ENCODE results near the gene MYH9. TPM values are rescaled to one million over a fixed set of nuclear protein-coding genes. Genes with fewer than 3 reads are reported as not detected.

The MYH9 gene
- total and polyA plus RNA-seq, 2 experiments from 2014 or later, result 58.4 to 233 TPM

DNA sequence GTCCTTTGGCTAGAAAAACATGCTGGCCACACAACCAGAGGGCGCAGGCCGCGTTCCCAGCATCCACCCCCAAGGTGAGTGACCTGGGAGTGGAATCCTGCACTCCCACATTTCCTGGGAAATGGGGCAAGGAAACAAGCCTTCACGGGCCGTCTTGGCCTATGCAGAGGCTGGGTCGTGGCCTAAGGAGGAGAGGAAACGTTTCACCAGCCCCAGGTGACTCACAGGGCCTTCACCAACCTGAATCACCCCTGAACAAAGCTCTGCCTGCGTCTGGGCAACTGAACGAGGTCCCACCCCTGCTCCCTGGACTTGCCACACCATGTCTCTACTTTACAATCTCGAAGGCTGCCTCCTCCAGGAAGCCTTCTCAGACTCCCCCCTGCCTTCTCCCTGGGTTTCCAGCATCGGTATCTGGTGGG lies 13.2 kb downstream of the MYH9 start:
- Mint-ChIP-seq H3K27me3 (ENCODE audit: insufficient read depth, low read depth, poor library complexity) (peaks cover 13% of the 10 kb centered on the region), H3K4me3 (no peak overlapping the region), H3K9me3 (no peaks in the 10 kb centered on the region), H3K36me3 (ENCODE audit: low read depth) (peaks cover 38% of the 10 kb centered on the region), H3K4me1 (peaks cover 72% of the 10 kb centered on the region), H3K27ac (peak overlapping the region; percentile 59; the same call in 1 of the 2 replicates)
- DNase-seq (ENCODE audit: low spot score) (no peak), ATAC-seq (no peak)
- Histone ChIP-seq H4K20me1 (replicated peaks; ENCODE audit: insufficient read depth) (peaks cover 49% of the 10 kb centered on the region), H3K36me3 (ENCODE audit: insufficient read depth) (0 out of 2 replicates have a peak, but pooled peaks cover 5% of the 10 kb centered on the region), H3K4me2 (no peak overlapping the region), H3K4me1 (ENCODE audit: insufficient read depth) (peaks cover 70% of the 10 kb centered on the region), H3K4me3 (no peak overlapping the region), H2AFZ (no peak overlapping the region), H3K9me2 (ENCODE audit: insufficient read depth) (no peaks in the 10 kb centered on the region), H3K79me2 (replicated peaks; ENCODE audit: insufficient read depth) (peaks cover 100% of the 10 kb centered on the region), H3K27ac (ENCODE audit: low read depth) (peak overlapping the region; percentile 63), H3K27me3 (ENCODE audit: insufficient read depth) (no peaks in the 10 kb centered on the region), H3F3A (replicated peaks; ENCODE audit: low read depth) (peaks cover 19% of the 10 kb centered on the region; the same call in 1 of the 2 replicates)
- no peak for TF ChIP-seq POLR2AphosphoS5 (IDR thresholded peaks at IDR 0.05; ENCODE audit: low read depth)
- no peak for TF ChIP-seq NANOG (IDR thresholded peaks at IDR 0.05; ENCODE audit: borderline replicate concordance)
- TF ChIP-seq EZH2phosphoT487 (IDR thresholded peaks at IDR 0.05; ENCODE audit: unreplicated experiment), result no peak
- TF ChIP-seq CREB1 (CRISPR knock-in tag; IDR thresholded peaks at IDR 0.05; ENCODE audit: low read depth), result no peak
- no peak for TF ChIP-seq ZNF114 (CRISPR knock-in tag; IDR thresholded peaks at IDR 0.05)
- no peak for TF ChIP-seq JUNB (IDR thresholded peaks at IDR 0.05; ENCODE audit: unreplicated experiment)
- TF ChIP-seq, protein P1, sequence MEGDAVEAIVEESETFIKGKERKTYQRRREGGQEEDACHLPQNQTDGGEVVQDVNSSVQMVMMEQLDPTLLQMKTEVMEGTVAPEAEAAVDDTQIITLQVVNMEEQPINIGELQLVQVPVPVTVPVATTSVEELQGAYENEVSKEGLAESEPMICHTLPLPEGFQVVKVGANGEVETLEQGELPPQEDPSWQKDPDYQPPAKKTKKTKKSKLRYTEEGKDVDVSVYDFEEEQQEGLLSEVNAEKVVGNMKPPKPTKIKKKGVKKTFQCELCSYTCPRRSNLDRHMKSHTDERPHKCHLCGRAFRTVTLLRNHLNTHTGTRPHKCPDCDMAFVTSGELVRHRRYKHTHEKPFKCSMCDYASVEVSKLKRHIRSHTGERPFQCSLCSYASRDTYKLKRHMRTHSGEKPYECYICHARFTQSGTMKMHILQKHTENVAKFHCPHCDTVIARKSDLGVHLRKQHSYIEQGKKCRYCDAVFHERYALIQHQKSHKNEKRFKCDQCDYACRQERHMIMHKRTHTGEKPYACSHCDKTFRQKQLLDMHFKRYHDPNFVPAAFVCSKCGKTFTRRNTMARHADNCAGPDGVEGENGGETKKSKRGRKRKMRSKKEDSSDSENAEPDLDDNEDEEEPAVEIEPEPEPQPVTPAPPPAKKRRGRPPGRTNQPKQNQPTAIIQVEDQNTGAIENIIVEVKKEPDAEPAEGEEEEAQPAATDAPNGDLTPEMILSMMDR (conservative IDR thresholded peaks at IDR 0.05; ENCODE audit: low read depth in 2 of 2), result no peak
- TF ChIP-seq, protein P2, sequence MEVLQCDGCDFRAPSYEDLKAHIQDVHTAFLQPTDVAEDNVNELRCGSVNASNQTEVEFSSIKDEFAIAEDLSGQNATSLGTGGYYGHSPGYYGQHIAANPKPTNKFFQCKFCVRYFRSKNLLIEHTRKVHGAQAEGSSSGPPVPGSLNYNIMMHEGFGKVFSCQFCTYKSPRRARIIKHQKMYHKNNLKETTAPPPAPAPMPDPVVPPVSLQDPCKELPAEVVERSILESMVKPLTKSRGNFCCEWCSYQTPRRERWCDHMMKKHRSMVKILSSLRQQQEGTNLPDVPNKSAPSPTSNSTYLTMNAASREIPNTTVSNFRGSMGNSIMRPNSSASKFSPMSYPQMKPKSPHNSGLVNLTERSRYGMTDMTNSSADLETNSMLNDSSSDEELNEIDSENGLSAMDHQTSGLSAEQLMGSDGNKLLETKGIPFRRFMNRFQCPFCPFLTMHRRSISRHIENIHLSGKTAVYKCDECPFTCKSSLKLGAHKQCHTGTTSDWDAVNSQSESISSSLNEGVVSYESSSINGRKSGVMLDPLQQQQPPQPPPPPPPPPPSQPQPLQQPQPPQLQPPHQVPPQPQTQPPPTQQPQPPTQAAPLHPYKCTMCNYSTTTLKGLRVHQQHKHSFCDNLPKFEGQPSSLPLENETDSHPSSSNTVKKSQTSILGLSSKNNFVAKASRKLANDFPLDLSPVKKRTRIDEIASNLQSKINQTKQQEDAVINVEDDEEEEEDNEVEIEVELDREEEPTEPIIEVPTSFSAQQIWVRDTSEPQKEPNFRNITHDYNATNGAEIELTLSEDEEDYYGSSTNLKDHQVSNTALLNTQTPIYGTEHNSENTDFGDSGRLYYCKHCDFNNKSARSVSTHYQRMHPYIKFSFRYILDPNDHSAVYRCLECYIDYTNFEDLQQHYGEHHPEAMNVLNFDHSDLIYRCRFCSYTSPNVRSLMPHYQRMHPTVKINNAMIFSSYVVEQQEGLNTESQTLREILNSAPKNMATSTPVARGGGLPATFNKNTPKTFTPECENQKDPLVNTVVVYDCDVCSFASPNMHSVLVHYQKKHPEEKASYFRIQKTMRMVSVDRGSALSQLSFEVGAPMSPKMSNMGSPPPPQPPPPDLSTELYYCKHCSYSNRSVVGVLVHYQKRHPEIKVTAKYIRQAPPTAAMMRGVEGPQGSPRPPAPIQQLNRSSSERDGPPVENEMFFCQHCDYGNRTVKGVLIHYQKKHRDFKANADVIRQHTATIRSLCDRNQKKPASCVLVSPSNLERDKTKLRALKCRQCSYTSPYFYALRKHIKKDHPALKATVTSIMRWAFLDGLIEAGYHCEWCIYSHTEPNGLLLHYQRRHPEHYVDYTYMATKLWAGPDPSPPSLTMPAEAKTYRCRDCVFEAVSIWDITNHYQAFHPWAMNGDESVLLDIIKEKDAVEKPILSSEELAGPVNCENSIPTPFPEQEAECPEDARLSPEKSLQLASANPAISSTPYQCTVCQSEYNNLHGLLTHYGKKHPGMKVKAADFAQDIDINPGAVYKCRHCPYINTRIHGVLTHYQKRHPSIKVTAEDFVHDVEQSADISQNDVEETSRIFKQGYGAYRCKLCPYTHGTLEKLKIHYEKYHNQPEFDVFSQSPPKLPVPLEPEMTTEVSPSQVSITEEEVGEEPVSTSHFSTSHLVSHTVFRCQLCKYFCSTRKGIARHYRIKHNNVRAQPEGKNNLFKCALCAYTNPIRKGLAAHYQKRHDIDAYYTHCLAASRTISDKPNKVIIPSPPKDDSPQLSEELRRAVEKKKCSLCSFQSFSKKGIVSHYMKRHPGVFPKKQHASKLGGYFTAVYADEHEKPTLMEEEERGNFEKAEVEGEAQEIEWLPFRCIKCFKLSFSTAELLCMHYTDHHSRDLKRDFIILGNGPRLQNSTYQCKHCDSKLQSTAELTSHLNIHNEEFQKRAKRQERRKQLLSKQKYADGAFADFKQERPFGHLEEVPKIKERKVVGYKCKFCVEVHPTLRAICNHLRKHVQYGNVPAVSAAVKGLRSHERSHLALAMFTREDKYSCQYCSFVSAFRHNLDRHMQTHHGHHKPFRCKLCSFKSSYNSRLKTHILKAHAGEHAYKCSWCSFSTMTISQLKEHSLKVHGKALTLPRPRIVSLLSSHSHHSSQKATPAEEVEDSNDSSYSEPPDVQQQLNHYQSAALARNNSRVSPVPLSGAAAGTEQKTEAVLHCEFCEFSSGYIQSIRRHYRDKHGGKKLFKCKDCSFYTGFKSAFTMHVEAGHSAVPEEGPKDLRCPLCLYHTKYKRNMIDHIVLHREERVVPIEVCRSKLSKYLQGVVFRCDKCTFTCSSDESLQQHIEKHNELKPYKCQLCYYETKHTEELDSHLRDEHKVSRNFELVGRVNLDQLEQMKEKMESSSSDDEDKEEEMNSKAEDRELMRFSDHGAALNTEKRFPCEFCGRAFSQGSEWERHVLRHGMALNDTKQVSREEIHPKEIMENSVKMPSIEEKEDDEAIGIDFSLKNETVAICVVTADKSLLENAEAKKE (CRISPR knock-in tag; IDR thresholded peaks at IDR 0.05), result no peak
